K562 (cell line): ENCODE data around the gene ALKBH7. TPM values are rescaled to one million over a fixed set of nuclear protein-coding genes. Genes with fewer than 3 reads are reported as not detected.

Experiments
- ATAC-seq: fragments of 200-7000 bp; cut with Tn5 transposase; 3 replicates; pipeline ENCODE4 v1.9.1; 2020; ENCODE audit warnings: moderate library complexity
- BruUV-seq: library from RNA; stranded (reverse); fragments of 400-500 nt; replicated peaks from 2 replicates; lab custom pipeline; 2021; lab: Mats Ljungman, UMichigan
- CTCF ChIA-PET: fragments of 300-600 bp; formaldehyde crosslinking; extraction: SDS; loops from one replicate; lab custom pipeline; 2021; ENCODE audit warnings: low intra/inter-chr PET ratio; lab: Yijun Ruan, JAX
- POLR2A ChIA-PET: fragments of 300-600, 350-650 bp; sonication (Branson Sonifier 250); formaldehyde crosslinking; extraction: SDS; loops from one replicate; lab custom pipeline; 2021; ENCODE audit warnings: antibody characterized with exemption, inconsistent platforms; lab: Yijun Ruan, JAX
- DNase-seq, 4 experiments: peaks; one replicate each; pipeline versions ENCODE4 v3.0.0 to v3.0.0-alpha.2; 2011 to 2018; ENCODE audit warnings: low spot score in 3 of 4, mixed read lengths in 3 of 4; ENCODE audit errors: extremely low read depth in 1 of 4
- FAIRE-seq: peaks from 2 replicates; lab custom pipeline; 2011; peaks lifted over from hg19 to GRCh38; lab: Jason Lieb, UNC
- H2AFZ ChIP-seq: 2 replicates; pipeline ENCODE4 v1.6.0; 2011; ENCODE audit warnings: low read depth, low read length, control low read depth, inconsistent platforms
- H3K27ac ChIP-seq: fragments of 200-600 bp; 3 replicates; pipeline ENCODE4 v1.8.0; 2011; ENCODE audit warnings: low read depth, mild to moderate bottlenecking, control low read depth, inconsistent platforms, low read length, moderate library complexity, mixed read lengths; ENCODE audit errors: extremely low read depth
- H3K27me3 ChIP-seq, 2 experiments: fragments of 300-600 bp in 1 of 2; 2 replicates in 1 of 2; 3 replicates in 1 of 2; pipeline versions ENCODE4 v1.6.0 to v1.8.0; 2011; ENCODE audit warnings: inconsistent platforms in 2 of 2, low read length in 2 of 2, mild to moderate bottlenecking in 1 of 2, mixed read lengths in 1 of 2, moderate library complexity in 1 of 2; ENCODE audit not compliant: control insufficient read depth in 2 of 2, insufficient read depth in 2 of 2
- H3K36me3 ChIP-seq: fragments of 300-600 bp; 3 replicates; pipeline ENCODE4 v1.8.0; 2011; ENCODE audit warnings: mild to moderate bottlenecking, low read length, inconsistent platforms; ENCODE audit not compliant: control insufficient read depth, insufficient read depth
- H3K4me1 ChIP-seq, 2 experiments: fragments of 200-600 bp in 1 of 2; replicated peaks in 1 of 2; 2 replicates in 1 of 2; 3 replicates in 1 of 2; pipeline versions ENCODE4 v1.5.1 to v1.8.0; 2011; ENCODE audit warnings: inconsistent platforms in 2 of 2, low read length in 2 of 2, mild to moderate bottlenecking in 1 of 2, mixed read lengths in 1 of 2, moderate library complexity in 1 of 2; ENCODE audit not compliant: control insufficient read depth in 2 of 2, insufficient read depth in 2 of 2
- H3K4me2 ChIP-seq: 2 replicates; pipeline ENCODE4 v1.6.1; 2011; ENCODE audit warnings: low read length, control low read depth, inconsistent platforms, mixed read lengths; ENCODE audit not compliant: insufficient read depth
- H3K4me3 ChIP-seq: fragments of 200-600 bp; sonication (generic), shearing (Covaris generic); 2 replicates; pipeline ENCODE4 v1.5.1; 2016; ENCODE audit warnings: control low read depth, inconsistent platforms
- H3K79me2 ChIP-seq: fragments of 200-600 bp; 3 replicates; pipeline ENCODE4 v1.8.0; 2011; ENCODE audit warnings: low read length, inconsistent platforms; ENCODE audit not compliant: control insufficient read depth, insufficient read depth
- H3K9ac ChIP-seq, 2 experiments: 2 replicates each; pipeline versions ENCODE4 v1.6.0 to v1.6.1; 2011; ENCODE audit warnings: low read depth in 2 of 2, low read length in 2 of 2, control low read depth in 1 of 2, inconsistent platforms in 1 of 2, mild to moderate bottlenecking in 1 of 2, mixed read lengths in 1 of 2; ENCODE audit not compliant: insufficient read depth in 1 of 2
- H3K9me1 ChIP-seq: one replicate; pipeline ENCODE4 v1.6.0; 2011; ENCODE audit warnings: inconsistent platforms, mild to moderate bottlenecking, low read length, moderate library complexity; ENCODE audit not compliant: control insufficient read depth, insufficient read depth
- H3K9me3 ChIP-seq: replicated peaks from 2 replicates; pipeline ENCODE4 v1.5.1; 2011; ENCODE audit warnings: low read depth, low read length, inconsistent platforms; ENCODE audit not compliant: control insufficient read depth, insufficient read depth
- H4K20me1 ChIP-seq: replicated peaks from 2 replicates; pipeline ENCODE4 v1.6.1; 2011; ENCODE audit warnings: low read length, inconsistent platforms, mixed read lengths; ENCODE audit not compliant: control insufficient read depth, insufficient read depth
- PCBP1 ChIP-seq: fragments of 200-400 bp; formaldehyde crosslinking; IDR thresholded peaks from 2 replicates; pipeline ENCODE4 v1.6.1; 2018; ENCODE audit warnings: mild to moderate bottlenecking, low read depth, low read length; ENCODE audit not compliant: poor library complexity, severe bottlenecking
- RFX1 ChIP-seq: fragments of 450-650 bp; IDR thresholded peaks from 2 replicates; pipeline ENCODE4 v1.6.1; 2016; ENCODE audit warnings: mild to moderate bottlenecking, moderate library complexity
- SIX5 ChIP-seq, 2 experiments: IDR thresholded peaks; 2 replicates each; pipeline ENCODE4 v1.6.1; 2011; ENCODE audit warnings: low read length in 2 of 2, borderline replicate concordance in 1 of 2, low read depth in 1 of 2, mild to moderate bottlenecking in 1 of 2, moderate library complexity in 1 of 2; ENCODE audit not compliant: insufficient read depth in 1 of 2
- SLC30A9 ChIP-seq: fragments of 250-450 bp; sonication (Bioruptor Pico); IDR thresholded peaks from 2 replicates; pipeline ENCODE4 v1.8.0; 2022; ENCODE audit warnings: mild to moderate bottlenecking, moderate library complexity
- ZNF699 ChIP-seq: fragments of 250-450 bp; sonication (Bioruptor Pico); IDR thresholded peaks from 2 replicates; pipeline ENCODE4 v1.8.0; 2021; ENCODE audit warnings: mild to moderate bottlenecking, moderate library complexity; ENCODE audit not compliant: insufficient replicate concordance
- WGBS: fragments of 100-300 bp; shearing (Covaris generic); methylation state at CpG from one replicate; pipeline ENCODE4 v1.1.6; 2016; ENCODE audit warnings: low coverage, mixed read lengths; ENCODE audit not compliant: insufficient coverage; ENCODE audit errors: missing lambda C conversion rate; 5-methylcytosine and 5-hydroxymethylcytosine counted together
- in situ Hi-C: fragments of 300-500 bp; cut with MboI; formaldehyde crosslinking; loops from 4 replicates; pipeline ENCODE4 v1.15.0; 2018; ENCODE audit warnings: inconsistent platforms, mixed read lengths
- intact Hi-C: fragments of 100-400 bp; cut with micrococcal nuclease; formaldehyde crosslinking; loops from 2 replicates; pipeline ENCODE4 v1.14.2; 2022
- polyA plus RNA-seq, 8 experiments: library from polyadenylated mRNA; depleted of rRNA in 4 of 8; stranded (reverse) in 5 of 8; unstranded in 3 of 8; fragments of >200 nt; fragmentation: Nextera tagmentation in 2 of 8; fragmentation: Illumina TruSeq in 1 of 8; extraction: Ambion mirVana in 2 of 8; extraction: Trizol in 1 of 8; gene quantifications; 2 replicates each; pipeline versions ENCODE4 v1.2.1 to v1.2.3, GENCODE V29; 2011 to 2014; ENCODE audit warnings: inconsistent platforms in 1 of 8, missing spikeins in 1 of 8
- total RNA-seq, 7 experiments: library from RNA; depleted of rRNA in 6 of 7; stranded (reverse); fragments of >200 nt in 6 of 7; fragmentation: Illumina TruSeq in 2 of 7; extraction: Trizol in 2 of 7; gene quantifications; 2 replicates each; pipeline versions ENCODE4 v1.2.1 to v1.2.3, GENCODE V29; 2011 to 2021; ENCODE audit warnings: low replicate concordance in 1 of 7
- TF ChIP-seq, protein P1 (sequence below): fragments of 200-800 bp; sonication (Bioruptor generic); IDR thresholded peaks from 2 replicates; pipeline ENCODE4 v1.6.1; 2017; ENCODE audit warnings: missing genetic modification characterization, missing compliant biosample characterization
- TF ChIP-seq, protein P2 (sequence below): fragments of 450-650 bp; IDR thresholded peaks from 2 replicates; pipeline ENCODE4 v1.6.1; 2016; ENCODE audit warnings: borderline replicate concordance

Gene ALKBH7
- total and polyA plus RNA-seq, 9 of the 15 experiments (the other 6 are each of a cell fraction or from before 2014, with no cell fraction given) = 0.69 to 94.8 (median 17.6) TPM

GRCh38 chr19:6413291-6413690, 40.7 kb downstream of the ALKBH7 start:
- Histone ChIP-seq H3K27me3 (no peaks in the 10 kb centered on the region), H3K9me1 (no peaks in the 10 kb centered on the region), H3K27ac (no peak overlapping the region), H3K4me2 (no peak overlapping the region), H3K79me2 (no peaks in the 10 kb centered on the region), H3K4me3 (no peak overlapping the region), H3K9ac (no peak overlapping the region), H4K20me1 (peaks cover 5% of the 10 kb centered on the region; the same call in 1 of the 2 replicates), H3K36me3 (peaks cover 49% of the 10 kb centered on the region; the same call in 1 of the 3 replicates), H3K9me3 (no peaks in the 10 kb centered on the region), H3K4me1 (peaks cover 0 to 46% of the 10 kb centered on the region in 2 experiments; a peak in 2 of 5 replicates), H2AFZ (no peak overlapping the region)
- in situ Hi-C loops = no loop called here
- intact Hi-C loops = no loop called here
- FAIRE-seq (no peak), DNase-seq (peak in 1 of 4 experiments; percentile 21), ATAC-seq (no peak)
- ChIA-PET POLR2A (no interaction called here), CTCF (interaction anchor here (0.6 kb wide), 1 partner anchor 10 kb away, joined by 3 read pairs; no protein-coding TSS in a partner anchor)
- BruUV-seq = no TSS peak
- 69% methylated on average over 4 of the region's 10 CpGs for WGBS
- TF ChIP-seq ZNF699 (CRISPR knock-in tag) (no peak), PCBP1 (no peak), SIX5 (IDR thresholded peaks at IDR 0.05; ENCODE audit: borderline replicate concordance in 1 of 2, insufficient read depth in 1 of 2, low read depth in 1 of 2, low read length in 2 of 2) (no peak), RFX1 (no peak), SLC30A9 (CRISPR knock-in tag) (no peak)
- TF ChIP-seq, protein P1, sequence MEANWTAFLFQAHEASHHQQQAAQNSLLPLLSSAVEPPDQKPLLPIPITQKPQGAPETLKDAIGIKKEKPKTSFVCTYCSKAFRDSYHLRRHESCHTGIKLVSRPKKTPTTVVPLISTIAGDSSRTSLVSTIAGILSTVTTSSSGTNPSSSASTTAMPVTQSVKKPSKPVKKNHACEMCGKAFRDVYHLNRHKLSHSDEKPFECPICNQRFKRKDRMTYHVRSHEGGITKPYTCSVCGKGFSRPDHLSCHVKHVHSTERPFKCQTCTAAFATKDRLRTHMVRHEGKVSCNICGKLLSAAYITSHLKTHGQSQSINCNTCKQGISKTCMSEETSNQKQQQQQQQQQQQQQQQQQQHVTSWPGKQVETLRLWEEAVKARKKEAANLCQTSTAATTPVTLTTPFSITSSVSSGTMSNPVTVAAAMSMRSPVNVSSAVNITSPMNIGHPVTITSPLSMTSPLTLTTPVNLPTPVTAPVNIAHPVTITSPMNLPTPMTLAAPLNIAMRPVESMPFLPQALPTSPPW (CRISPR knock-in tag) = 0 out of 2 replicates have a peak, but pooled peaks have one; percentile 8
- TF ChIP-seq, protein P2, sequence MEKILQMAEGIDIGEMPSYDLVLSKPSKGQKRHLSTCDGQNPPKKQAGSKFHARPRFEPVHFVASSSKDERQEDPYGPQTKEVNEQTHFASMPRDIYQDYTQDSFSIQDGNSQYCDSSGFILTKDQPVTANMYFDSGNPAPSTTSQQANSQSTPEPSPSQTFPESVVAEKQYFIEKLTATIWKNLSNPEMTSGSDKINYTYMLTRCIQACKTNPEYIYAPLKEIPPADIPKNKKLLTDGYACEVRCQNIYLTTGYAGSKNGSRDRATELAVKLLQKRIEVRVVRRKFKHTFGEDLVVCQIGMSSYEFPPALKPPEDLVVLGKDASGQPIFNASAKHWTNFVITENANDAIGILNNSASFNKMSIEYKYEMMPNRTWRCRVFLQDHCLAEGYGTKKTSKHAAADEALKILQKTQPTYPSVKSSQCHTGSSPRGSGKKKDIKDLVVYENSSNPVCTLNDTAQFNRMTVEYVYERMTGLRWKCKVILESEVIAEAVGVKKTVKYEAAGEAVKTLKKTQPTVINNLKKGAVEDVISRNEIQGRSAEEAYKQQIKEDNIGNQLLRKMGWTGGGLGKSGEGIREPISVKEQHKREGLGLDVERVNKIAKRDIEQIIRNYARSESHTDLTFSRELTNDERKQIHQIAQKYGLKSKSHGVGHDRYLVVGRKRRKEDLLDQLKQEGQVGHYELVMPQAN = no peak
